Measurements from ENCODE around the gene GNB4. TPM values are rescaled to one million over a fixed set of nuclear protein-coding genes. Genes with fewer than 3 reads are reported as not detected.

Gene GNB4
- total RNA-seq, 1 experiment from 2014 or later: 54.4 TPM

DNA sequence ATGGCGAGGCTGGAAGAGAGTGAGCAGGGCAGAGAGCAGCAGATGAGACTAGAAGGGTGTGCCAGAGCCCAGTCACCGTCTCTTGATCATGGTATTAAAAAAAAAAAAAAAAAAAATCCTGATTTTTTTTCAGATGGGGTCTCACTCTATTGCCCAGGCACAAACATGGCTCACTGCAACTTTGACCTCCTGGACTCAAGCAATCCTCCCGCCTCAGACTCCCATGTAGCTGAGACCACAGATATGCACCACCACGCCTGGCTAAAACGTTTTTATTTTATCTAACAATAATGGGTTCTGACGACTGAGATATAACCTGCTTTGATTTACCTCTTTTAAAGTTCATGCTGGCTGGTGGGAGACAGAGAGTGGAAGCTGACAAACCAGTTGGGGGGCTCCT, 4.0 kb downstream of the GNB4 start:
- in situ Hi-C loops (cut with HindIII; ENCODE audit: low sequenced_read_pairs): no loop called here
- no peak for DNase-seq (ENCODE audit: low spot score)

DNA sequence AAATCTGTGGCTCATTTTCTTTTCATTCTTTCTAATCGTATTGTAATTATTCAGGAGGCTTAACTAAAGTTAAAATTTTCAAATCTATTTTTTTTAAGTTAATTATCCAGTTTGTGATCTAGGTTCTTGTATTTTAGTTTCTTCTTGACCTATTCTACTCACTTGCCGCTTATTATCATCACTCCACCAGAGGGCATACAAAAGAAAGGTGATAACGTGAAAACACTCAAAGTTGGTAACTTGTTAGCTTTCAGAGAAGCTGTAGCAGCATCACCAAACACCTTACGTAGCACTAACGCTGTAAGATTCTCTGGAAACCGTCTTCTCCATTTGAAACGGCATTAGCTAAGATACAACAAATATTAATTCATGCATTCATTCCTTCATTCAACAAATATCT, 4.8 kb downstream of the GNB4 start:
- peak; percentile 9 for DNase-seq (ENCODE audit: low spot score)
- in situ Hi-C loops (cut with HindIII; ENCODE audit: low sequenced_read_pairs): no loop called here

DNA sequence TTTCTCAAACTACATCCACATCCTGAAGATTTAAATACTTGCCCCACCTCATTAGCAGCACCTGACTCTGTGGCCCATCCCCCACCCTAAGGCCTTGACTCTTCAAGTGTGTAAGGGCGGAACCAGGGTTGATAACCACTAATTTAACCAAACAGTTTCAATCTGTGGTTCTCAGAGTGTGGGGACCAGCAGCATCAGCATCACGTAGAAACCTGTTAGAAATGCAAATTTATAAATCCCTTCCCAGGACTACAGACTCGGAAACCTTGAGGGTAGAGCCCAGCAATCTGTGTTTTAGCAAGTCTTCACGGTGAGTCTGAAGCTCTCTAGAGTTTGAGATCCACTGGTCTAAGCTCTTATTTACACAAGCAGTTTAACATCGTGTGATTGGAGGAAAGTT, 12.4 kb downstream of the GNB4 start:
- in situ Hi-C loops (cut with HindIII; ENCODE audit: low sequenced_read_pairs): no loop called here

DNA sequence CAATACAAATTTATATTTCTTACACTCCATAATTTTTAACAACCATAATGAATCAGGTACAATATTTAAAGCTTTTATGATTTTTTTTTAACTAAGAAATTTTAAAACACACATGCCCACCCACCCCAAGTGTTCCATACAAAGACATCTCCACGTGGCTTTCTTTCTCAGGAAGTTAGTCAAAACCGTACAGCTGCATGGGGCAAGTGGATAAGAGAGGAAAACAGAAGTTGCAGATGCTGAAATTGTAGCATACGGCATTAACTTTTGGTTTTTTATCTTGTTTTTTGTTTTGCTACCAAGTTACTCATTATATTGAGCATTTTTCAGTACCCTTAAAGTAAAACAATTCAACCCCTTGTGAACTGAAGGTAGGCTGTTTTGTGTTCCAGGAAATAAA, 14.8 kb downstream of the GNB4 start:
- in situ Hi-C loops (cut with HindIII; ENCODE audit: low sequenced_read_pairs): no loop called here
- DNase-seq (ENCODE audit: low spot score): no peak

More for the DNA sequence above, 12.4 kb downstream of the GNB4 start:
- DNase-seq (ENCODE audit: low spot score): no peak

DNA sequence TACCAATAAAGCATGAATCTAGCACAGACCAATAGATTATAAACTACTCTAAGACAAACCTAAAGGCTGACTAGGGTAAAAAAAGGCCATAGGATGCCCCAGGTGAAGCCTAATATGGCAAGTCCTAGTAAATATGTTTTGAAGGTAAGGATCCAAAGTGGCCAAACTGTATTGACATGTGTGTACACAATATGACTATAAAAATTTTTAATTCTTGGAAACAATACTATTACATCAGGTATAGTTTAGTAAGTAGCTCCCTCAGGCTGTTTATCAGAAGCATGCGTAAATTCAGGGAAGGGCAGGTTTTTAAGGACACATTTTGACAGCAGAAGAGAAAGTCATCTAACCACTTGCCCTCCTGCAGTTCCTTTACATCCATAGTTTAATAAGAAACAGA, 18.8 kb downstream of the GNB4 start:
- no peak for DNase-seq (ENCODE audit: low spot score)
- in situ Hi-C loops (cut with HindIII; ENCODE audit: low sequenced_read_pairs): no loop called here

DNA sequence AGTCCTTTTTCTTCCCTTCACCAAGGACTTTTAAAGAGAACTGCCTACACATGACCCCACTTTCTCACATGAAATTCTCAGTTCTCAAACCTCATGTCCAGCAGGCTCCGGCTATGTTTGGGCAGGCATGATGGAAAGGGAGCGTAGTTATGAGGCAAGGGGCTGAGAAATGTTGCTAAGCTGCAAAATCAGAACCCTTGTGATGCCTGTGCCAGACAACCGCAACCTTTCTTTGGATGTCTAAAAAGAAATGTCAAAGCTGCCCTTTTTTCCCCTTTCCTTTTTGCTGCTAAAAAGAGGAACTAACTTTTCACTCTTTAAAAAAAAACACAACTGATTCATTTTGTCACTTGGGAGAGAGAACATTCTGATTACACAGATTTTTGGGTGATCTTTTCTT, 19.2 kb downstream of the GNB4 start:
- no peak for DNase-seq (ENCODE audit: low spot score)
- in situ Hi-C loops (cut with HindIII; ENCODE audit: low sequenced_read_pairs): no loop called here

DNA sequence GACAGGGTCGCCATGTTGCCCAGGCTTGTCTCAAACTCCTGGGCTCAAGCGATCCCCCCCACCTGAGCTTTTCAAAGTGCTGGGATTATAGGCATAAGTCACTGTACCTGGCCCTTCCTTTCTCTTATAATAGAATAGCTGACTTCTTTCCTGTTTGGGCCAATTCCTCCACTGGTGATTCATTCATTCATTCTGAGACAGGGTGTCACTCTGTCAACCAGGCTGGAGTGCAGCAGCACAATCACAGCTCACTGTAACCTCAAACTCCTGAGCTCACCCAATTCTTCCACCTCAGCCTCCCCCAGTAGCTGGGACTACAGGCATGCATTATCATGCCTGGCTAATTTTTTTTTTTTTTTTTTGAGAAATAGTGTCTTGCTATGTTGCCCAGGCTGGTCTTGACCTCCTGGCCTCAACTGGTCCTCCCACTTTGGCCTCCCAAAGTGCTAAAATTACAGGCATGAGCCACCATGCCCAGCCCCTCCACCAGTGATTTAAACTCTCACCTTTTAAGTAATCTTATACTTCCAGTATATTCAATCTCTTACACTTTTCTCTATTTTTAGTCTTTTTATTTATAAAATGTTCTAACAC, 20.9 kb downstream of the GNB4 start:
- in situ Hi-C loops (cut with HindIII; ENCODE audit: low sequenced_read_pairs): no loop called here
- DNase-seq (ENCODE audit: low spot score): no peak

DNA sequence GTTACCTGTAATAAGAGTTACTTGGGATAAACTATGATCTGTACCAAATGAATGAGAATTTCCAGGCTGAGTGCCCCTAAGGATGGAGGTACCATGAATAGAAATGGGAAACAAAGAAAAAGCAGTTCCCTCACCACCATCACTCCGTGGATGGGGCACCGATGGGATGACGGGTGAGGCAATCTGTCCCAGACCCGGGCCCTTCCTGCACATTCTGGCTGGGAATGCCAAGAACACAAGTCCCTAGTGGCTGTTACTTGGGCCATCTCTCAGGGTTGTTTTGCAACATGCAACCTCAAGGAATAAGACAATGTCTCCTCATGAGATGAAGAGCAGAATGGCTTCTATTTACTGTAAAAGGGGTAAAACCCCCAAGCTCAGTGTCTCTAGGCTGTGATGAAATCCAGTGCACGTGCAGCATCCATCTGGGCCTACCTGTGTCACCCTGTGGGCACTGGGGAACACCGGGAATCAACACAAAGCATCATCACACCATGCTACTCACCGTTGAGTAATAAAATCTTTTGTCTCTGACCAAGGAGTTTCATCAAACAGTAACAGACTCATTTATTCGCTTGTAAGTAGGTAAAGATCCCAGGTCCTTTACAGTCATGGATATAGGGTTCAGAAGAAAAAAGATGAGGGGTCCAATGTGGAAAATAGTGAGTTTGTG, 22.3 kb downstream of the GNB4 start:
- in situ Hi-C loops (cut with HindIII; ENCODE audit: low sequenced_read_pairs): no loop called here
- no peak for DNase-seq (ENCODE audit: low spot score)

DNA sequence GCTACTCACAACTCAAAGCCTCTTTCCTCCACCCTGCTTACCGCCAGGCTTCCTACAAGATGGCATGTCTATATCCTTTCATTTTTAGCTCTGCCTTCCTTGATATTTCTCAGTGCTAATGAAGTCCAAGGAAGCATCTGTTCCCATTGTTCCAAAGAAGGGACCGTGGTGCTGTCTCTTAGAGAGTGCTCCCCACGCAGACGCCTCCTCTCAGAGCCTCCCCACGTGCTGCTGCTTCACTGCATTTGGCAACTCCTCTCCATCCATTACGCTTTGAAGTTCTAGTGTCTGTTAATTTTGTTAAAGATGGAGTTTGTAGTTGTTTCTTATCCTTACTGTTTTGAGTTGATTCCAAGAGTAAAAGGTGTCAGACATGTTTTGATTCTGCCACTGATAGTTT, 26.2 kb downstream of the GNB4 start:
- in situ Hi-C loops (cut with HindIII; ENCODE audit: low sequenced_read_pairs): no loop called here
- no peak for DNase-seq (ENCODE audit: low spot score)

DNA sequence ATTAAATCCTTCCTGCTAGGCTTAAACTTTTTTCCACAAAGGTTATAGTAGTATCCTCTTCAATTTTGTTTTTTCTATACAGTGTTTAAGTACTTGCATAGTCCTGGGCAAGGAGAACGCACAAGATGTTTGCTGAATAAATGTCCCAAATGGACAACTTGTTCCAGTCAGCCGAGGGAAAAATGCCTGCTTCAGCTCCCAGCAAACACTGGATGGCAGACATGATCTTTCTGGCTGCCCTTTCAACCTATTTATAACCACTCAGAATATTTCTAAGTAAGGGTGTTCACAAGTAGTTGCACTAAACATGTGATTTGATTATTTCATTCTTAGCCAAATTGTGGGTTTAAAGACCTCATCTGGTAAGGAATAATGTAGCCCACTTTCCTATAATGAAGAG, 29.8 kb downstream of the GNB4 start:
- in situ Hi-C loops (cut with HindIII; ENCODE audit: low sequenced_read_pairs): no loop called here
- DNase-seq (ENCODE audit: low spot score): peak; percentile 20

DNA sequence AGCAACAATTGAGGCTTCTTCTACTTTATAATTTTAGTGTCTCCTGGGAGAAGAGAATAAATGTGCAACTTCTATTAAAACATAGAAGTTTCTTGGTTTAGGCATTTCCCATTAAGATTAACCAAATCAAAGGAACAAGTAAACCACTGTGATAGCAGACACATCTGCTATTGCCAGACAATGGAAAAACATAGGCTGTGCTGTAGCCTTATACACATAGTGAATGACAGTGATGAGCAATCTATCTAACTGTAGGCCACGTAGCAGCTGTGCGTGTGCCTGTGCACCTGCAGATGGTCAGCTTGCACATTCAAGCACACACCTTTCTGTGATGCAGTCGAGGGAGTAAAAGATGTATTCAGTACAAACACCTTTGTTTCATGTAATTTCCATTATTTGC, 32.7 kb downstream of the GNB4 start:
- in situ Hi-C loops (cut with HindIII; ENCODE audit: low sequenced_read_pairs): no loop called here
- DNase-seq (ENCODE audit: low spot score): no peak

DNA sequence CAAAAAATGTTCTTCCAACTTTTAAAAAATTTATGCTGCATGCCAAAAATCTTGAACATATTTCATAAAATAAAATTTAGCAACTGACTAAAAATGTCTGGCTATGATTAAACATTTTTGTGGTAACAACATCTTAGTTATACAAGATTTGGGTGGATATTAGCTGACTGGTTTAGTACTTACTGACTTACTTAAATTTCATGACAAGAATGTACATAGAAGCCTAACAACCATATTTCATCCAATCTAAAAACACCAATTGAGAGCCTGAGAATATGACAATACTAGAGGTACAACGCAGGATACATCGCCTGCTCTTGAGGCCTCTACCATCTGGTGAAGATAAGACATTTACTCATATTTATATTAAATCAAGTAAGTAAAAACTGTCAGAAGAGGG, 34.6 kb downstream of the GNB4 start:
- in situ Hi-C loops (cut with HindIII; ENCODE audit: low sequenced_read_pairs): no loop called here
- no peak for DNase-seq (ENCODE audit: low spot score)

DNA sequence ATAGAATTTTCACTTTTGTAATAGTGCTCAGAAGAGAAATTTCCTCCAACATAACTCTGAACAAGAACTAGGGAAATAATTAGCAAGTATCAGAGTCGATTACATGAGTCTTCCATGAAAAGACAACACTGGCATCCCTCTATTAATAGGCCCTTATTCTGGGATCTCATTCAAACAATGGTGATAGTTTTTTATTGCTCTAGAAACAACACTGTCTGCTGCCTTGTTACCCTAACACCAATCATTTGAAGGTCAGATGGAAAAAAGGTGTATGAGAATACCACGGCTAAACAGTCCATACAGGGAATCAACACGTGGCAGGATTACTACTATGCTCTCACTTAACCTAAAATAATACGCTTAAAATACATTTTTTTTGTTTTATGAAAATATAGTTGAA, 35.9 kb downstream of the GNB4 start:
- no peak for DNase-seq (ENCODE audit: low spot score)
- in situ Hi-C loops (cut with HindIII; ENCODE audit: low sequenced_read_pairs): no loop called here

DNA sequence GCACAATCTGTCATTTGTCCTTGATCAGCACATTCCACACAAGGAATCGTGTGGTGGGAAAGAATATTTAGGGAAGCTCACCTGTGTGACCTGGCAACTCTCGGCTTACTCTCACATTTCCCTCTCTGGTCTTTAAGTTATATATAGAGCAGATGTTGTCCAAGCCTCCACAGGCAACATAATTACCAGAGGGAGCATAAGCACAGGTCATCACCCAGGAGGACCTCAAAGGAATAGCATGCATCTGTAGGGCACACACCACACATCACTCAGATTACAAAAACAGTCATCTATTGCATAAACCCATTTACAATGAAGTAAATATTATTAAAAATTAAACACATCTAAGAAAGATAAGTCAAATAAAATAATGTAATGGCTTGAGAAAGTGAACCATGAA, 36.5 kb downstream of the GNB4 start:
- in situ Hi-C loops (cut with HindIII; ENCODE audit: low sequenced_read_pairs): no loop called here
- DNase-seq (ENCODE audit: low spot score): no peak

DNA sequence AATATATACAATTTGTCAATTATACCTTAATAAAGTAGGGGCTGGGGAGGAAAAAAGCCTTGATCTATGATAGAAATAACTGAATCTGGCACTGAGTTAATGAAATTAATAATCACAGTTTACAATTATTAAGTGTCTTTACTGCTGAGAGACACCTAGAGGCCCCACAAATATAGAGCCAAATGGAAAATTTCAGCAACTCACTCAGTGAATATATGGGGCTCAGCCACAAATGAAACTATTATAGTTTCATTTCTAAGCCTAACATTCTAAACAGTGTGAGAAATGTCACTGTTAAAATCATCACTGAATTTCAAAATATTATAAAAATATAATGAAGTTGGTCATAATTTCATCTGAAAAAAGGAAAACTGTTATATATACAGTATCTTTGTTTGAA, 40.3 kb downstream of the GNB4 start:
- in situ Hi-C loops (cut with HindIII; ENCODE audit: low sequenced_read_pairs): no loop called here

DNA sequence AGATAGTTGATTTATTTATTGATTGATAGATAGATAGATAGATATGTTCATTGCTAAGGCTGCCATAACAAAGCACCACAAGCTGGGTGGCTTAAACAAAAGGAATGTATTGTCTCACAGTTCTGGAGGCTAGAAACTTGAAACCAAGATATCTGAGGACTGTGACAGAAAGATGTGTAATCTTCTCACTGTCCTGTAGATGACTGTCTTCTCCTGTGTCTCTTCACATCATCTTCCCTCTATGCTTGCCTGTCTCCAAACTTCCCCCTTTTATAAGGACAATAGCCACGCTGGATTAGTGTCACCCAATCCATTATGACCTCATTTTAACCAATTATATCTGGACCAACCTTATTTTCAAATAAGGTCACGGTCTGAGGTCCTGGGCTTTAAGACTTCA, 40.9 kb downstream of the GNB4 start:
- in situ Hi-C loops (cut with HindIII; ENCODE audit: low sequenced_read_pairs): no loop called here
- no peak for DNase-seq (ENCODE audit: low spot score)

More for the DNA sequence above, 40.3 kb downstream of the GNB4 start:
- no peak for DNase-seq (ENCODE audit: low spot score)

DNA sequence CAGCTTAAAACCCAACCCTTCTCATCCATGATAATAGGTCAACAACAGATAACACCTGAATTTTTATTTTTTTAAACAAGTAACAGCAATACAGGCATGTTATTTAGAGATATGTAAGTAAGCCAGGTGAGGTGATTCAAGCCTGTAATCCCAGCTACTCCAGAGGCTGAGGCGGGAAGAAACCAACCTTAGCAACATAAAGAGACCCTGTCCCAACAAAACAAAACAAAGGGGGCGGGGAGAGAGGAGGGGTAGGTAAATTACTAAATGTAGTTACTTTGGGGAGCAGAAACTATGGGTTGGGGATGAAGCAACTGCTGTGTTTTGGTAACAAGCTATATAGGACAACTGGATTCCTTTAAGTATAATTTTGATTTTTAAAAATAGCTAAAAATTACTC, 47.0 kb downstream of the GNB4 start:
- in situ Hi-C loops (cut with HindIII; ENCODE audit: low sequenced_read_pairs): no loop called here
- DNase-seq (ENCODE audit: low spot score): no peak

DNA sequence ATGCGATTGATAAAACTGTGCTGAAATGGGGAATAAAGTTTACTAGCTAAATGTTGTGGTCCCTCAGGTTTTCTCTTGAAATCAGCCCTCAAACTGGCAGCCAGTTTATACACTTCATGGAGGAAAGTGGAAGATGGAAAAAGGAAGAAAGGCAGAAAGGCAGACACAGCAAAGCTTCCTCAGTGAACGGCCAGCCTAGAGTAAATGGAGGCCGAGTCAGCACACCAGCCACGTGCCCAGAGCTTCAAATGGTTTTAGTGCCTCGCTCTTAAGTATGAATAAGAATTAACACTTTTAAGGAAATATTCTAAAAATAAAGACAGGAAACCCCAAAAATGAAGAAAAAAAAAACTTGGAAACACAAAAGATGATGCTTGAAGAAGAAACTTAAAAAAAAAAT, 48.3 kb downstream of the GNB4 start:
- no peak for DNase-seq (ENCODE audit: low spot score)
- in situ Hi-C loops (cut with HindIII; ENCODE audit: low sequenced_read_pairs): no loop called here

DNA sequence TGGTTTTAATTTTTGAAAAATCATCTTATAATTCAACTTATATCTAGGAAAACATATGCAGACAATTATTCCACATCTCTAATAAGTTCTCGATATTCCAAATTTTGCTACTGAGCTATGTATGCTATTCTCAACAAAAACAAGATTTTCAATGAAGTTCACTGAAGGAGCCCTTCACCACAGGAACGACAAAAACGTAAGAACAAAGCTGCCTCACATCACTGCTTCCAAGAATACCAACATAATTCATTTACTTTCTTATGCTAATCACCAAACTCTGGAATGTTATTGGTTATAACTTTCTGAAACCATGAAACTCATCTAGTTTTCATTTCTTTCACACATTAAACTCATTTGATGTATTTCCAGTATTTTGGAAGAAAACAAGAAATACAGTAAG, 49.7 kb downstream of the GNB4 start:
- in situ Hi-C loops (cut with HindIII; ENCODE audit: low sequenced_read_pairs): no loop called here
- DNase-seq (ENCODE audit: low spot score): no peak

DNA sequence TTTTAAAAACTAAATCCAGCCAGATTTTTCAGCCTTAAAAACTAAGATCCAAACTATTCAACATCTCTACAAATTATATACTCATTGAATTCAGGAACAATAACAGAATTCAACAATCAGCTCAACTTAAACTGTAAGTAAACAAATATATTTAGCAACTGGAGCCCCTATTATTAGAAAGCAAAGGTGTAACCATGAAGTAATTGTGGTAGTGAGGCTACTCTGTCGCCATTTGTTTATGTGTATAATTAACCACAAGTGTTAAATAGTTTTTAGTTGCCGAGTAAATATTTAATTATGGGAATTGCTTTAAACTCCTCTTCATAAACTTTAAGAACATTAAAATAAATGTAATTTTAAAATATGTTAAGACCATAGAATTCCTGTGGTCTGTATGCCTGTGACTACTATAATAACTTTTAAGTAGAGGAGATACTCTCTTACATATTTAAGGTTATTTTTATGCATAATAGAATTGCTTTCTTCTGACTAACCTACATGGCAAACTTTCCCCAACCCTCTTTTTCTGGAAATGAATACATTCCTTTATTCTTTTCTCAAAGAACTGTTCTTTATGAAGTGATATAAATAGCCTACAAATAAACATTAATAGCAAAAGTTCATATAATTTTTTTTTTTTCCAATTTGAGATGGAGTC, 52.6 kb downstream of the GNB4 start:
- in situ Hi-C loops (cut with HindIII; ENCODE audit: low sequenced_read_pairs): no loop called here
- DNase-seq (ENCODE audit: low spot score): no peak

DNA sequence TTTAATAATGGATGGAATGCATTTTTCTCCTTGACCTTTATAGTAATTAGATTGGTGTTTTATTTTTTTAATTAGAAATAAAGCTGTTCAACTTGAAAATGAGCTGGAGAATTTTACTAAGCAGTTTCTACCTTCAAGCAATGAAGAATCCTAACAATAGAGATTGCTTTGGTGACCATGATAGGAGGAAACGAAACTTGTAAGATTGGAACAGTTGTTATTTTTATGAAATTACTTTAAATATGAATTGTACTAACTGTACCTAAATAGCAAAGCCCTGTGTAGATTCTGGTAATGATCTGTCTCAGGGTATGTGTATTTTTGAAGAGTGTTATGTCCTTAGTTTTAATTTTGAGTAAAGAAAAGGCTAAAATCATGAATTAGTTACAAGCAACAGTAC, 59.4 kb downstream of the GNB4 start:
- in situ Hi-C loops (cut with HindIII; ENCODE audit: low sequenced_read_pairs): no loop called here
- no peak for DNase-seq (ENCODE audit: low spot score)

All from G401 (cell line).